HEK293 (cell line): ENCODE data around the gene P3H4.

ENCODE experiments used
- CTCF ChIA-PET: fragments of 350-600 bp; formaldehyde crosslinking; extraction: SDS; loops from one replicate; lab custom pipeline; 2021; ENCODE audit warnings: antibody characterized with exemption; lab: Yijun Ruan, JAX
- POLR2A ChIA-PET: fragments of 300-600 bp; formaldehyde crosslinking; extraction: SDS; loops from one replicate; lab custom pipeline; 2020; ENCODE audit warnings: antibody characterized with exemption, inconsistent platforms; lab: Yijun Ruan, JAX
- H3K27ac ChIP-seq: fragments of 200-500 bp; sonication (Bioruptor generic); 2 replicates; pipeline ENCODE4 v1.5.1; 2014; ENCODE audit warnings: low read depth, low read length, control low read depth, inconsistent platforms; ENCODE audit errors: extremely low read depth
- H3K36me3 ChIP-seq, 2 experiments: fragments of 200-500 bp in 1 of 2; sonication (Bioruptor generic) in 1 of 2; 1 replicate in 1 of 2; 2 replicates in 1 of 2; pipeline ENCODE4 v1.5.1; 2014 to 2017; ENCODE audit warnings: inconsistent platforms in 2 of 2, low read length in 2 of 2; ENCODE audit not compliant: control insufficient read depth in 2 of 2, insufficient read depth in 1 of 2
- H3K4me1 ChIP-seq: fragments of 200-500 bp; sonication (Bioruptor generic); 2 replicates; pipeline ENCODE4 v1.5.1; 2014; ENCODE audit warnings: mild to moderate bottlenecking, low read length, inconsistent platforms; ENCODE audit not compliant: control insufficient read depth, insufficient read depth
- H3K4me3 ChIP-seq: 2 replicates; pipeline ENCODE4 v1.5.1; 2011; ENCODE audit warnings: low read depth, mild to moderate bottlenecking, control low read depth, low read length, moderate library complexity
- H3K9me3 ChIP-seq: fragments of 200-500 bp; sonication (Bioruptor generic); 2 replicates; pipeline ENCODE4 v1.5.1; 2014; ENCODE audit warnings: low read depth, low read length, inconsistent platforms; ENCODE audit not compliant: control insufficient read depth, insufficient read depth
- BCL11A ChIP-seq: fragments of 450-650 bp; formaldehyde crosslinking; IDR thresholded peaks from 2 replicates; pipeline ENCODE4 v1.5.1; 2016; ENCODE audit warnings: low read depth, missing biosample characterization, missing genetic modification characterization
- IKZF3 ChIP-seq: fragments of 450-650 bp; IDR thresholded peaks from 2 replicates; pipeline ENCODE4 v1.5.0; 2018; ENCODE audit warnings: missing biosample characterization, mild to moderate bottlenecking, missing genetic modification characterization, moderate library complexity
- KLF10 ChIP-seq: fragments of 450-650 bp; IDR thresholded peaks from 2 replicates; pipeline ENCODE4 v1.5.1; 2018; ENCODE audit warnings: missing biosample characterization, mild to moderate bottlenecking, missing genetic modification characterization
- SCRT1 ChIP-seq: fragments of 450-650 bp; formaldehyde crosslinking; IDR thresholded peaks from 2 replicates; pipeline ENCODE4 v1.5.1; 2016; ENCODE audit warnings: missing biosample characterization, missing genetic modification characterization, borderline replicate concordance
- SETDB1 ChIP-seq: IDR thresholded peaks from one replicate; pipeline ENCODE4 v1.6.1; 2017; ENCODE audit warnings: mild to moderate bottlenecking, low read length, moderate library complexity, mixed read lengths; ENCODE audit not compliant: insufficient read length
- SP2 ChIP-seq: fragments of 450-650 bp; formaldehyde crosslinking; IDR thresholded peaks from 2 replicates; pipeline ENCODE4 v1.5.1; 2016; ENCODE audit warnings: missing biosample characterization, missing genetic modification characterization
- SP7 ChIP-seq: fragments of 450-650 bp; formaldehyde crosslinking; IDR thresholded peaks from 2 replicates; pipeline ENCODE4 v1.5.1; 2016; ENCODE audit warnings: missing biosample characterization, missing genetic modification characterization
- TCF7L2 ChIP-seq: IDR thresholded peaks from 2 replicates; pipeline ENCODE4 v1.6.1; 2011; ENCODE audit warnings: low read depth, mild to moderate bottlenecking, inconsistent platforms, low read length, moderate library complexity, borderline replicate concordance
- WT1 ChIP-seq: fragments of 450-650 bp; formaldehyde crosslinking; IDR thresholded peaks from 2 replicates; pipeline ENCODE4 v1.5.1; 2016; ENCODE audit warnings: missing biosample characterization, missing genetic modification characterization
- ZBTB17 ChIP-seq: fragments of 450-650 bp; formaldehyde crosslinking; IDR thresholded peaks from 2 replicates; pipeline ENCODE4 v1.5.1; 2016; ENCODE audit warnings: missing biosample characterization, missing genetic modification characterization
- ZBTB48 ChIP-seq: fragments of 450-650 bp; formaldehyde crosslinking; IDR thresholded peaks from 2 replicates; pipeline ENCODE4 v1.5.1; 2016; ENCODE audit warnings: missing biosample characterization, missing genetic modification characterization
- ZIC2 ChIP-seq: fragments of 450-650 bp; formaldehyde crosslinking; IDR thresholded peaks from 2 replicates; pipeline ENCODE4 v1.5.1; 2016; ENCODE audit warnings: missing biosample characterization, missing genetic modification characterization
- ZNF184 ChIP-seq: fragments of 450-650 bp; IDR thresholded peaks from 2 replicates; pipeline ENCODE4 v1.5.1; 2018; ENCODE audit warnings: missing biosample characterization, mild to moderate bottlenecking, missing genetic modification characterization
- ZNF2 ChIP-seq: fragments of 450-650 bp; formaldehyde crosslinking; IDR thresholded peaks from 2 replicates; pipeline ENCODE4 v1.5.1; 2016; ENCODE audit warnings: missing biosample characterization, missing genetic modification characterization
- ZNF24 ChIP-seq: fragments of 450-650 bp; formaldehyde crosslinking; IDR thresholded peaks from 2 replicates; pipeline ENCODE4 v1.5.1; 2016; ENCODE audit warnings: missing biosample characterization, missing genetic modification characterization
- ZNF416 ChIP-seq: fragments of 450-650 bp; formaldehyde crosslinking; IDR thresholded peaks from 2 replicates; pipeline ENCODE4 v1.5.1; 2016; ENCODE audit warnings: missing biosample characterization, missing genetic modification characterization
- ZNF654 ChIP-seq: fragments of 450-650 bp; formaldehyde crosslinking; IDR thresholded peaks from 2 replicates; pipeline ENCODE4 v1.5.1; 2016; ENCODE audit warnings: low read depth, missing biosample characterization, missing genetic modification characterization
- ZNF830 ChIP-seq: fragments of 450-650 bp; IDR thresholded peaks from 2 replicates; pipeline ENCODE4 v1.5.0; 2018; ENCODE audit warnings: missing biosample characterization, missing genetic modification characterization, low read depth, mild to moderate bottlenecking, moderate library complexity
- ZXDB ChIP-seq: fragments of 450-650 bp; formaldehyde crosslinking; IDR thresholded peaks from 2 replicates; pipeline ENCODE4 v1.5.1; 2016; ENCODE audit warnings: missing biosample characterization, missing genetic modification characterization
- TF ChIP-seq, protein P1 (sequence below): fragments of 450-650 bp; formaldehyde crosslinking; IDR thresholded peaks from 2 replicates; pipeline ENCODE4 v1.5.1; 2016; ENCODE audit warnings: missing biosample characterization, missing genetic modification characterization
- TF ChIP-seq, protein P2 (sequence below): fragments of 450-650 bp; formaldehyde crosslinking; IDR thresholded peaks from 2 replicates; pipeline ENCODE4 v1.5.1; 2017; ENCODE audit warnings: missing biosample characterization, missing genetic modification characterization
- TF ChIP-seq, protein P3 (sequence below): fragments of 450-650 bp; formaldehyde crosslinking; IDR thresholded peaks from 2 replicates; pipeline ENCODE4 v1.5.1; 2016; ENCODE audit warnings: missing biosample characterization, missing genetic modification characterization
- TF ChIP-seq, protein P4 (sequence below): fragments of 450-650 bp; IDR thresholded peaks from 2 replicates; pipeline ENCODE4 v1.5.1; 2018; ENCODE audit warnings: missing biosample characterization, missing genetic modification characterization
- TF ChIP-seq, protein P5 (sequence below): fragments of 450-650 bp; formaldehyde crosslinking; IDR thresholded peaks from 2 replicates; pipeline ENCODE4 v1.5.1; 2017; ENCODE audit warnings: missing biosample characterization, missing genetic modification characterization
- TF ChIP-seq, protein P6 (sequence below): fragments of 450-650 bp; formaldehyde crosslinking; IDR thresholded peaks from 2 replicates; pipeline ENCODE4 v1.5.1; 2016; ENCODE audit warnings: missing biosample characterization, missing genetic modification characterization

The P3H4 gene

DNA sequence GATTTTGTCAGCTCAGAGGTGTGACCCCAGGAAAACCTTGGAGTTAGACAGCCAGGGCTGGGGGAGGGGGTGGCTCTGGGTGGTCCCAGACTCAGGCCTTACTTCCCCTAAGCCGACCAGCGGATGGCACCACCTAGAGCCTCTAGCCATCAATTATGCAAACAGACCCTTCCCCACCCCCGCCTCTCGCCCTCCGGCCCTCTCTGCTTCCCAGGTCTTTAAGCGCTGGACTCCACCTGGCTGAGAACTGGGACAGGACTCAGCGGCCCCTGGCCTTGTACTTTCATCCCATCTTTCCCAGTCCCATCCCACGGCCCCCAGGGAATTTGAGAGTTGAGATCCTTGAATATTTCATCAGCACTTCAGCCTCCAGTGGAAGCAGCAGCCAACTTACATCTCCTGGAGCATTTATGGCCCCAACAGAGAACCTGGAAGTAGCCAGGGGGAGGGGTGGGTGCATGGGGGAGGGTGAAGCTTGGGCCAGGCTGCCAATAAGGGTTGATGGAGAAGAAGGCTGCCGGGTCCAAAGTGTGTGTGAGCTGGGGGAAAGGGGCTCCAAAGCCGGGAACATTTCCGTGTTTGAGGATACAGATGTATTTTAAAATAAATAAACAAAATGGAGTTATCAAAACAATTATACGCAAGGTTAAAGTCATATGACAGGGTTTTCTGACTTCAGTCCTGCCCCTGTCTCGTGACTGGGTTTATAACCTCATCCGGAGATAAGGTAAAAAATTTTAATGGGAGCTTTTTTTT lies 17.8 kb downstream of the P3H4 start:
- peak overlapping the region; percentile 82 for H3K27ac ChIP-seq
- ChIA-PET CTCF (interaction anchor here (0.6 to 10.6 kb wide), 5 partner anchors 8 to 71 kb away, joined by 3 to 108 read pairs (median 5); partner anchors contain the start of genes JUP, KLHL11 and P3H4), POLR2A (interaction anchor here (1.0 to 5.0 kb wide), 6 partner anchors 9 to 137 kb away, joined by 3 to 38 read pairs (median 5); partner anchors contain the start of genes HAP1, JUP and ODAD4)
- H3K4me3 ChIP-seq, result no peak overlapping the region
- H3K36me3 ChIP-seq, result no peaks in the 10 kb centered on the region
- H3K4me1 ChIP-seq, result peaks cover 17% of the 10 kb centered on the region
- no peaks in the 10 kb centered on the region for H3K9me3 ChIP-seq
- TF ChIP-seq ZNF830 (tag by site-specific recombination) (no peak), IKZF3 (tag by site-specific recombination) (peak; percentile 88), TCF7L2 (peak; percentile 62; the same call in 1 of the 2 replicates), SETDB1 (no peak), ZBTB48 (tag by site-specific recombination) (0 out of 2 replicates have a peak, but pooled peaks have one; percentile 16), ZBTB17 (tag by site-specific recombination) (no peak), ZNF416 (no peak), SP7 (tag by site-specific recombination) (no peak), ZNF24 (tag by site-specific recombination) (peak; percentile 65; the same call in 1 of the 2 replicates), ZXDB (peak; percentile 68), KLF10 (tag by site-specific recombination) (peak; percentile 69), BCL11A (peak; percentile 33; the same call in 1 of the 2 replicates), ZNF184 (tag by site-specific recombination) (0 out of 2 replicates have a peak, but pooled peaks have one; percentile 38), ZIC2 (tag by site-specific recombination) (no peak), ZNF654 (tag by site-specific recombination) (no peak), WT1 (tag by site-specific recombination) (peak; percentile 64; the same call in 1 of the 2 replicates), SCRT1 (tag by site-specific recombination) (no peak), ZNF2 (tag by site-specific recombination) (no peak), SP2 (peak; percentile 29)
- TF ChIP-seq, protein P1, sequence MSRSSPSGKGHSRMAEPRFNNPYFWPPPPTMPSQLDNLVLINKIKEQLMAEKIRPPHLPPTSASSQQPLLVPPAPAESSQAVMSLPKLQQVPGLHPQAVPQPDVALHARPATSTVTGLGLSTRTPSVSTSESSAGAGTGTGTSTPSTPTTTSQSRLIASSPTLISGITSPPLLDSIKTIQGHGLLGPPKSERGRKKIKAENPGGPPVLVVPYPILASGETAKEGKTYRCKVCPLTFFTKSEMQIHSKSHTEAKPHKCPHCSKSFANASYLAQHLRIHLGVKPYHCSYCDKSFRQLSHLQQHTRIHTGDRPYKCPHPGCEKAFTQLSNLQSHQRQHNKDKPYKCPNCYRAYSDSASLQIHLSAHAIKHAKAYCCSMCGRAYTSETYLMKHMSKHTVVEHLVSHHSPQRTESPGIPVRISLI (tag by site-specific recombination), result peak; percentile 39; the same call in 1 of the 2 replicates
- TF ChIP-seq, protein P2, sequence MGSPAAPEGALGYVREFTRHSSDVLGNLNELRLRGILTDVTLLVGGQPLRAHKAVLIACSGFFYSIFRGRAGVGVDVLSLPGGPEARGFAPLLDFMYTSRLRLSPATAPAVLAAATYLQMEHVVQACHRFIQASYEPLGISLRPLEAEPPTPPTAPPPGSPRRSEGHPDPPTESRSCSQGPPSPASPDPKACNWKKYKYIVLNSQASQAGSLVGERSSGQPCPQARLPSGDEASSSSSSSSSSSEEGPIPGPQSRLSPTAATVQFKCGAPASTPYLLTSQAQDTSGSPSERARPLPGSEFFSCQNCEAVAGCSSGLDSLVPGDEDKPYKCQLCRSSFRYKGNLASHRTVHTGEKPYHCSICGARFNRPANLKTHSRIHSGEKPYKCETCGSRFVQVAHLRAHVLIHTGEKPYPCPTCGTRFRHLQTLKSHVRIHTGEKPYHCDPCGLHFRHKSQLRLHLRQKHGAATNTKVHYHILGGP (tag by site-specific recombination), result 0 out of 2 replicates have a peak, but pooled peaks have one; percentile 32
- TF ChIP-seq, protein P3, sequence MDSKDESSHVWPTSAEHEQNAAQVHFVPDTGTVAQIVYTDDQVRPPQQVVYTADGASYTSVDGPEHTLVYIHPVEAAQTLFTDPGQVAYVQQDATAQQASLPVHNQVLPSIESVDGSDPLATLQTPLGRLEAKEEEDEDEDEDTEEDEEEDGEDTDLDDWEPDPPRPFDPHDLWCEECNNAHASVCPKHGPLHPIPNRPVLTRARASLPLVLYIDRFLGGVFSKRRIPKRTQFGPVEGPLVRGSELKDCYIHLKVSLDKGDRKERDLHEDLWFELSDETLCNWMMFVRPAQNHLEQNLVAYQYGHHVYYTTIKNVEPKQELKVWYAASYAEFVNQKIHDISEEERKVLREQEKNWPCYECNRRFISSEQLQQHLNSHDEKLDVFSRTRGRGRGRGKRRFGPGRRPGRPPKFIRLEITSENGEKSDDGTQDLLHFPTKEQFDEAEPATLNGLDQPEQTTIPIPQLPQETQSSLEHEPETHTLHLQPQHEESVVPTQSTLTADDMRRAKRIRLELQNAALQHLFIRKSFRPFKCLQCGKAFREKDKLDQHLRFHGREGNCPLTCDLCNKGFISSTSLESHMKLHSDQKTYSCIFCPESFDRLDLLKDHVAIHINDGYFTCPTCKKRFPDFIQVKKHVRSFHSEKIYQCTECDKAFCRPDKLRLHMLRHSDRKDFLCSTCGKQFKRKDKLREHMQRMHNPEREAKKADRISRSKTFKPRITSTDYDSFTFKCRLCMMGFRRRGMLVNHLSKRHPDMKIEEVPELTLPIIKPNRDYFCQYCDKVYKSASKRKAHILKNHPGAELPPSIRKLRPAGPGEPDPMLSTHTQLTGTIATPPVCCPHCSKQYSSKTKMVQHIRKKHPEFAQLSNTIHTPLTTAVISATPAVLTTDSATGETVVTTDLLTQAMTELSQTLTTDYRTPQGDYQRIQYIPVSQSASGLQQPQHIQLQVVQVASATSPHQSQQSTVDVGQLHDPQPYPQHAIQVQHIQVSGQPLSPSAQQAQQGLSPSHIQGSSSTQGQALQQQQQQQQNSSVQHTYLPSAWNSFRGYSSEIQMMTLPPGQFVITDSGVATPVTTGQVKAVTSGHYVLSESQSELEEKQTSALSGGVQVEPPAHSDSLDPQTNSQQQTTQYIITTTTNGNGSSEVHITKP, result peak; percentile 77
- TF ChIP-seq, protein P4, sequence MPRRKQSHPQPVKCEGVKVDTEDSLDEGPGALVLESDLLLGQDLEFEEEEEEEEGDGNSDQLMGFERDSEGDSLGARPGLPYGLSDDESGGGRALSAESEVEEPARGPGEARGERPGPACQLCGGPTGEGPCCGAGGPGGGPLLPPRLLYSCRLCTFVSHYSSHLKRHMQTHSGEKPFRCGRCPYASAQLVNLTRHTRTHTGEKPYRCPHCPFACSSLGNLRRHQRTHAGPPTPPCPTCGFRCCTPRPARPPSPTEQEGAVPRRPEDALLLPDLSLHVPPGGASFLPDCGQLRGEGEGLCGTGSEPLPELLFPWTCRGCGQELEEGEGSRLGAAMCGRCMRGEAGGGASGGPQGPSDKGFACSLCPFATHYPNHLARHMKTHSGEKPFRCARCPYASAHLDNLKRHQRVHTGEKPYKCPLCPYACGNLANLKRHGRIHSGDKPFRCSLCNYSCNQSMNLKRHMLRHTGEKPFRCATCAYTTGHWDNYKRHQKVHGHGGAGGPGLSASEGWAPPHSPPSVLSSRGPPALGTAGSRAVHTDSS, result 0 out of 2 replicates have a peak, but pooled peaks have one; percentile 12
- TF ChIP-seq, protein P5, sequence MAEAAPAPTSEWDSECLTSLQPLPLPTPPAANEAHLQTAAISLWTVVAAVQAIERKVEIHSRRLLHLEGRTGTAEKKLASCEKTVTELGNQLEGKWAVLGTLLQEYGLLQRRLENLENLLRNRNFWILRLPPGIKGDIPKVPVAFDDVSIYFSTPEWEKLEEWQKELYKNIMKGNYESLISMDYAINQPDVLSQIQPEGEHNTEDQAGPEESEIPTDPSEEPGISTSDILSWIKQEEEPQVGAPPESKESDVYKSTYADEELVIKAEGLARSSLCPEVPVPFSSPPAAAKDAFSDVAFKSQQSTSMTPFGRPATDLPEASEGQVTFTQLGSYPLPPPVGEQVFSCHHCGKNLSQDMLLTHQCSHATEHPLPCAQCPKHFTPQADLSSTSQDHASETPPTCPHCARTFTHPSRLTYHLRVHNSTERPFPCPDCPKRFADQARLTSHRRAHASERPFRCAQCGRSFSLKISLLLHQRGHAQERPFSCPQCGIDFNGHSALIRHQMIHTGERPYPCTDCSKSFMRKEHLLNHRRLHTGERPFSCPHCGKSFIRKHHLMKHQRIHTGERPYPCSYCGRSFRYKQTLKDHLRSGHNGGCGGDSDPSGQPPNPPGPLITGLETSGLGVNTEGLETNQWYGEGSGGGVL (tag by site-specific recombination), result peak; percentile 44; the same call in 1 of the 2 replicates
- TF ChIP-seq, protein P6, sequence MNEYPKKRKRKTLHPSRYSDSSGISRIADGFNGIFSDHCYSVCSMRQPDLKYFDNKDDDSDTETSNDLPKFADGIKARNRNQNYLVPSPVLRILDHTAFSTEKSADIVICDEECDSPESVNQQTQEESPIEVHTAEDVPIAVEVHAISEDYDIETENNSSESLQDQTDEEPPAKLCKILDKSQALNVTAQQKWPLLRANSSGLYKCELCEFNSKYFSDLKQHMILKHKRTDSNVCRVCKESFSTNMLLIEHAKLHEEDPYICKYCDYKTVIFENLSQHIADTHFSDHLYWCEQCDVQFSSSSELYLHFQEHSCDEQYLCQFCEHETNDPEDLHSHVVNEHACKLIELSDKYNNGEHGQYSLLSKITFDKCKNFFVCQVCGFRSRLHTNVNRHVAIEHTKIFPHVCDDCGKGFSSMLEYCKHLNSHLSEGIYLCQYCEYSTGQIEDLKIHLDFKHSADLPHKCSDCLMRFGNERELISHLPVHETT (tag by site-specific recombination), result peak; percentile 43; the same call in 1 of the 2 replicates
